Brain microvascular endothelial cell (primary cell): ENCODE results near the gene SPOCK3.

Experiments
- DNase-seq: peaks from one replicate; pipeline ENCODE4 v3.0.0-alpha.2; 2020
- H3K27ac ChIP-seq: fragments of 250-450 bp; sonication (Bioruptor Pico); 2 replicates; pipeline ENCODE4 v1.5.1; 2020; ENCODE audit warnings: mild to moderate bottlenecking, moderate library complexity
- H3K27me3 ChIP-seq: fragments of 250-450 bp; sonication (Bioruptor Pico); replicated peaks from 2 replicates; pipeline ENCODE4 v1.5.1; 2020; ENCODE audit warnings: mild to moderate bottlenecking
- H3K36me3 ChIP-seq: fragments of 250-450 bp; sonication (Bioruptor Pico); replicated peaks from 2 replicates; pipeline ENCODE4 v1.5.1; 2020; ENCODE audit warnings: mild to moderate bottlenecking
- H3K4me3 ChIP-seq: 2 replicates; pipeline ENCODE4 v1.5.1; 2011; ENCODE audit warnings: low read depth, mild to moderate bottlenecking, control low read depth, low read length, moderate library complexity
- in situ Hi-C: cut with HindIII; loops from 2 replicates; pipeline ENCODE4 v1.10.0; 2017; ENCODE audit warnings: low sequenced_read_pairs, low pct_ligation_motif_present
- TF ChIP-seq, protein P1 (sequence below): IDR thresholded peaks from 2 replicates; pipeline ENCODE4 v1.5.1; 2011; ENCODE audit warnings: low read depth, mild to moderate bottlenecking, moderate library complexity, low read length, control low read depth, inconsistent platforms; ENCODE audit errors: missing control alignments

SPOCK3 gene

GRCh38 chr4:166896254-166896653, 338.0 kb downstream of the SPOCK3 start:
- no peaks in the 10 kb centered on the region for H3K27me3 ChIP-seq
- no peak overlapping the region for H3K27ac ChIP-seq
- in situ Hi-C loops: no loop called here
- no peak overlapping the region for H3K4me3 ChIP-seq
- no peak for DNase-seq
- no peaks in the 10 kb centered on the region for H3K36me3 ChIP-seq
- TF ChIP-seq, protein P1, sequence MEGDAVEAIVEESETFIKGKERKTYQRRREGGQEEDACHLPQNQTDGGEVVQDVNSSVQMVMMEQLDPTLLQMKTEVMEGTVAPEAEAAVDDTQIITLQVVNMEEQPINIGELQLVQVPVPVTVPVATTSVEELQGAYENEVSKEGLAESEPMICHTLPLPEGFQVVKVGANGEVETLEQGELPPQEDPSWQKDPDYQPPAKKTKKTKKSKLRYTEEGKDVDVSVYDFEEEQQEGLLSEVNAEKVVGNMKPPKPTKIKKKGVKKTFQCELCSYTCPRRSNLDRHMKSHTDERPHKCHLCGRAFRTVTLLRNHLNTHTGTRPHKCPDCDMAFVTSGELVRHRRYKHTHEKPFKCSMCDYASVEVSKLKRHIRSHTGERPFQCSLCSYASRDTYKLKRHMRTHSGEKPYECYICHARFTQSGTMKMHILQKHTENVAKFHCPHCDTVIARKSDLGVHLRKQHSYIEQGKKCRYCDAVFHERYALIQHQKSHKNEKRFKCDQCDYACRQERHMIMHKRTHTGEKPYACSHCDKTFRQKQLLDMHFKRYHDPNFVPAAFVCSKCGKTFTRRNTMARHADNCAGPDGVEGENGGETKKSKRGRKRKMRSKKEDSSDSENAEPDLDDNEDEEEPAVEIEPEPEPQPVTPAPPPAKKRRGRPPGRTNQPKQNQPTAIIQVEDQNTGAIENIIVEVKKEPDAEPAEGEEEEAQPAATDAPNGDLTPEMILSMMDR: no peak

DNA sequence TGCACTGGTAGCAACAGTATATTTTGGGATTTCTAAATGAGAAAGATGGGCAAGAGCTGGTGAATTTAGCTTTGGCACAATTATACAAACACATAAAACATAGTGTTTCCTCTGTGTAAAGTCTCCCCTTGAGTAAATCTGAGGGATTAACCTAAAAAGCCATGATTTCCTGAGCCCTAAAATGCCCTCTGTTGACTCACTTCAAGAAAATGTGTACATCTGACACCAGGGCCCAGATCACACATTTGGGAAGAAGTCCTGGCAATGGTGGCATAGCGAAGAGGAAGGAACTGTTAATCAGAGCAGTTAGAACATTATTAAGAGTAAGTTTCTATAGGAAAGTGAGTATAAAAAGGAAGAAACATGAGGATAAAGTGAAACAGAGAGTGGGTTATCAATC, 338.5 kb downstream of the SPOCK3 start:
- no peak overlapping the region for H3K27ac ChIP-seq
- H3K4me3 ChIP-seq: no peak overlapping the region
- no peaks in the 10 kb centered on the region for H3K36me3 ChIP-seq
- TF ChIP-seq, protein P1: no peak
- H3K27me3 ChIP-seq: no peaks in the 10 kb centered on the region
- in situ Hi-C loops: no loop called here
- no peak for DNase-seq

DNA sequence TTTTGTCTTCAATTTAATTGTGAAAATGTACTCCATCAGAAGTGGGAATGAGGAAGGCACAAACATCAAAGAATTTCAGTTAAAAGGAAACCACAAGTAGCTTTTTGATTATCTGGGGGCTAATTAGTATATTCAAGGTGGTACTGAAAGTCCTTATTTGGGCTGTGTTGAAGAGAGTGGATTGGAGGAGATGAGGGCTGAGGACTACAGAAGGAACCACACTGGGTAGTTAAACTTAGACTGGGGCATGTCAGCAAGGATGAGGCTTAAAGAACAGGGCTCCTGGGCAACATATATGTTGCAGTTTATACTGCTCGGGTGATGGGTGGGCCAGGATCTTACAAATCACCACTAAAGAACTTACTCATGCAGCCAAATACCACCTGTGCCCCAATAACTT, 346.8 kb downstream of the SPOCK3 start:
- no peak for DNase-seq
- TF ChIP-seq, protein P1: no peak
- no peak overlapping the region for H3K4me3 ChIP-seq
- in situ Hi-C loops: no loop called here
- no peaks in the 10 kb centered on the region for H3K36me3 ChIP-seq
- H3K27ac ChIP-seq: no peak overlapping the region
- no peaks in the 10 kb centered on the region for H3K27me3 ChIP-seq

GRCh38 chr4:166886718-166887117, 347.6 kb downstream of the SPOCK3 start:
- no peaks in the 10 kb centered on the region for H3K36me3 ChIP-seq
- no peak overlapping the region for H3K27ac ChIP-seq
- DNase-seq: no peak
- H3K4me3 ChIP-seq: no peak overlapping the region
- H3K27me3 ChIP-seq: no peaks in the 10 kb centered on the region
- in situ Hi-C loops: no loop called here
- TF ChIP-seq, protein P1: no peak

GRCh38 chr4:166882221-166882620, 352.1 kb downstream of the SPOCK3 start:
- TF ChIP-seq, protein P1: no peak
- no peaks in the 10 kb centered on the region for H3K27me3 ChIP-seq
- in situ Hi-C loops: no loop called here
- H3K36me3 ChIP-seq: no peaks in the 10 kb centered on the region
- no peak overlapping the region for H3K4me3 ChIP-seq
- no peak overlapping the region for H3K27ac ChIP-seq
- DNase-seq: no peak

DNA sequence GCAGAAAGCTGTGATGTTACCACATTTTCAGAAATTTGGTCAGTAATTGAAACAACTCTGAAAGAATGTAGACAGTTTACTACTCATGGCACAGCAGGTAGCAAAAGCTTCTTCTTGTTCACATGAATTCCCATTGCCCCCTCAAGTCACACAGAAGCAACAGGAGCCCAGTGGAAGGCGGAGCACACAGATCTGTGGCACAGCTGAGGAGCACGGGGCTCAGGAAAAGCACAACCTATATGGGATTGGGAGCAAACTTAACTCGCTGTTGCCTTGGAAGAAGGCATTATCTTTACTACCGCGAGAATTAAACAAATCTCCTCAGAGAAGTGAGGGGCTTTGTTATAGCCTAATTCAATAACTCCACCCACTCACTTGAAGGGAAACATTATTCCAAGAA, 358.5 kb downstream of the SPOCK3 start:
- no peak overlapping the region for H3K27ac ChIP-seq
- in situ Hi-C loops: no loop called here
- TF ChIP-seq, protein P1: no peak
- H3K4me3 ChIP-seq: no peak overlapping the region
- no peaks in the 10 kb centered on the region for H3K27me3 ChIP-seq
- DNase-seq: no peak
- no peaks in the 10 kb centered on the region for H3K36me3 ChIP-seq
